Neural cell (in vitro differentiated cells): ENCODE results near the gene TMEM252. TPM values are rescaled to one million over a fixed set of nuclear protein-coding genes. Genes with fewer than 3 reads are reported as not detected.
A peak's percentile ranks its signal among the peaks of the same experiment; 100 is the strongest.

Experiments used
- H2AFZ ChIP-seq: fragments of 200-600, 300-800 bp; sonication (generic), shearing (Covaris generic); 2 replicates; pipeline ENCODE4 v1.6.0; 2014; ENCODE audit warnings: low read depth, mild to moderate bottlenecking, antibody characterized with exemption, low read length, moderate library complexity
- H3F3A ChIP-seq: fragments of 200-600 bp; shearing (Covaris generic); 2 replicates; pipeline ENCODE4 v1.6.1; 2016; ENCODE audit warnings: mild to moderate bottlenecking, moderate library complexity, mixed read lengths, antibody characterized with exemption, low read length; ENCODE audit not compliant: insufficient read depth, poor library complexity, severe bottlenecking
- H3K27ac ChIP-seq: fragments of 200-600, 300-800 bp; sonication (generic), shearing (Covaris generic); 2 replicates; pipeline ENCODE4 v1.5.1; 2014; ENCODE audit warnings: mild to moderate bottlenecking, low read length, moderate library complexity
- H3K27me3 ChIP-seq: fragments of 300-800, 200-600 bp; sonication (generic), shearing (Covaris generic); 2 replicates; pipeline ENCODE4 v1.6.0; 2014; ENCODE audit warnings: mild to moderate bottlenecking, low read depth, low read length, moderate library complexity; ENCODE audit not compliant: insufficient read depth
- H3K36me3 ChIP-seq: fragments of 300-800, 200-600 bp; sonication (generic), shearing (Covaris generic); 2 replicates; pipeline ENCODE4 v1.5.1; 2014; ENCODE audit warnings: mild to moderate bottlenecking, antibody characterized with exemption, low read length, moderate library complexity; ENCODE audit not compliant: insufficient read depth
- H3K4me2 ChIP-seq: fragments of 300-800, 200-600 bp; sonication (generic), shearing (Covaris generic); 2 replicates; pipeline ENCODE4 v1.6.0; 2014; ENCODE audit warnings: mild to moderate bottlenecking, low read length
- H3K4me3 ChIP-seq: fragments of 300-800, 200-600 bp; sonication (generic), shearing (Covaris generic); 2 replicates; pipeline ENCODE4 v1.5.1; 2014; ENCODE audit warnings: mild to moderate bottlenecking, low read length, moderate library complexity
- H3K79me2 ChIP-seq: fragments of 200-600 bp; shearing (Covaris generic); replicated peaks from 2 replicates; pipeline ENCODE4 v1.6.0; 2014; ENCODE audit warnings: mild to moderate bottlenecking, low read length, moderate library complexity; ENCODE audit not compliant: insufficient read depth
- H3K9ac ChIP-seq: fragments of 300-800, 200-600 bp; sonication (generic), shearing (Covaris generic); 2 replicates; pipeline ENCODE4 v1.6.1; 2016; ENCODE audit warnings: mild to moderate bottlenecking, low read length, mixed read lengths
- H3K9me2 ChIP-seq: fragments of 200-600 bp; shearing (Covaris generic); 2 replicates; pipeline ENCODE4 v1.6.1; 2016; ENCODE audit warnings: mild to moderate bottlenecking, low read length, mixed read lengths; ENCODE audit not compliant: insufficient read depth
- H3K9me3 ChIP-seq: fragments of 200-600, 300-800 bp; sonication (generic), shearing (Covaris generic); 2 replicates; pipeline ENCODE4 v1.6.1; 2016; ENCODE audit warnings: mild to moderate bottlenecking, mixed run types, low read length, moderate library complexity, mixed read lengths
- H4K20me1 ChIP-seq: fragments of 200-600 bp; shearing (Covaris generic); 2 replicates; pipeline ENCODE4 v1.6.1; 2016; ENCODE audit warnings: mild to moderate bottlenecking, mixed run types; ENCODE audit not compliant: insufficient read depth
- CTCF ChIP-seq: fragments of 450-650 bp; IDR thresholded peaks from 2 replicates; pipeline ENCODE4 v1.5.1; 2014; ENCODE audit warnings: antibody characterized with exemption, mild to moderate bottlenecking, moderate library complexity; ENCODE audit not compliant: poor library complexity, severe bottlenecking
- EP300 ChIP-seq: fragments of 450-650 bp; conservative IDR thresholded peaks from 2 replicates; pipeline ENCODE4 v1.6.1; 2014; ENCODE audit warnings: antibody characterized with exemption, mild to moderate bottlenecking, moderate library complexity; ENCODE audit not compliant: poor library complexity, severe bottlenecking
- EZH2 ChIP-seq: fragments of 200-600, 300-800 bp; shearing (Covaris generic), sonication (generic); IDR thresholded peaks from 2 replicates; pipeline ENCODE4 v1.6.1; 2014; ENCODE audit warnings: antibody characterized with exemption, low read length, borderline replicate concordance, mild to moderate bottlenecking; ENCODE audit not compliant: insufficient read depth, poor library complexity, severe bottlenecking
- MXI1 ChIP-seq: fragments of 450-650 bp; conservative IDR thresholded peaks from 2 replicates; pipeline ENCODE4 v1.6.1; 2014; ENCODE audit warnings: antibody characterized with exemption, mild to moderate bottlenecking; ENCODE audit not compliant: poor library complexity, severe bottlenecking
- POLR2AphosphoS5 ChIP-seq: IDR thresholded peaks from 2 replicates; pipeline ENCODE4 v1.6.1; 2012
- RAD21 ChIP-seq: fragments of 450-650 bp; conservative IDR thresholded peaks from 2 replicates; pipeline ENCODE4 v1.6.1; 2014; ENCODE audit warnings: antibody characterized with exemption, mild to moderate bottlenecking, moderate library complexity
- SMC3 ChIP-seq: fragments of 450-650 bp; conservative IDR thresholded peaks from 2 replicates; pipeline ENCODE4 v1.6.1; 2014; ENCODE audit warnings: antibody characterized with exemption, mild to moderate bottlenecking, moderate library complexity; ENCODE audit not compliant: poor library complexity
- TAF1 ChIP-seq: IDR thresholded peaks from 2 replicates; pipeline ENCODE4 v1.6.1; 2012; ENCODE audit warnings: low read depth
- polyA plus RNA-seq: library from polyadenylated mRNA; depleted of rRNA; stranded (reverse); fragments of >200 nt; gene quantifications from 2 replicates; pipeline ENCODE4 v1.2.3, GENCODE V29; 2014
- TF ChIP-seq, protein P1 (sequence below): IDR thresholded peaks from 2 replicates; pipeline ENCODE4 v1.6.1; 2012; ENCODE audit warnings: borderline replicate concordance

TMEM252 gene
- polyA plus RNA-seq, 1 donor from 2014 or later: not detected

GRCh38 chr9:68584189-68585033 lies 43.7 kb upstream of the TMEM252 start:
- TF ChIP-seq TAF1 (no peak), CTCF (peak; percentile 99), EP300 (no peak), POLR2AphosphoS5 (no peak), SMC3 (peak; percentile 98), EZH2 (no peak), MXI1 (no peak), RAD21 (peak; percentile 95)
- TF ChIP-seq, protein P1, sequence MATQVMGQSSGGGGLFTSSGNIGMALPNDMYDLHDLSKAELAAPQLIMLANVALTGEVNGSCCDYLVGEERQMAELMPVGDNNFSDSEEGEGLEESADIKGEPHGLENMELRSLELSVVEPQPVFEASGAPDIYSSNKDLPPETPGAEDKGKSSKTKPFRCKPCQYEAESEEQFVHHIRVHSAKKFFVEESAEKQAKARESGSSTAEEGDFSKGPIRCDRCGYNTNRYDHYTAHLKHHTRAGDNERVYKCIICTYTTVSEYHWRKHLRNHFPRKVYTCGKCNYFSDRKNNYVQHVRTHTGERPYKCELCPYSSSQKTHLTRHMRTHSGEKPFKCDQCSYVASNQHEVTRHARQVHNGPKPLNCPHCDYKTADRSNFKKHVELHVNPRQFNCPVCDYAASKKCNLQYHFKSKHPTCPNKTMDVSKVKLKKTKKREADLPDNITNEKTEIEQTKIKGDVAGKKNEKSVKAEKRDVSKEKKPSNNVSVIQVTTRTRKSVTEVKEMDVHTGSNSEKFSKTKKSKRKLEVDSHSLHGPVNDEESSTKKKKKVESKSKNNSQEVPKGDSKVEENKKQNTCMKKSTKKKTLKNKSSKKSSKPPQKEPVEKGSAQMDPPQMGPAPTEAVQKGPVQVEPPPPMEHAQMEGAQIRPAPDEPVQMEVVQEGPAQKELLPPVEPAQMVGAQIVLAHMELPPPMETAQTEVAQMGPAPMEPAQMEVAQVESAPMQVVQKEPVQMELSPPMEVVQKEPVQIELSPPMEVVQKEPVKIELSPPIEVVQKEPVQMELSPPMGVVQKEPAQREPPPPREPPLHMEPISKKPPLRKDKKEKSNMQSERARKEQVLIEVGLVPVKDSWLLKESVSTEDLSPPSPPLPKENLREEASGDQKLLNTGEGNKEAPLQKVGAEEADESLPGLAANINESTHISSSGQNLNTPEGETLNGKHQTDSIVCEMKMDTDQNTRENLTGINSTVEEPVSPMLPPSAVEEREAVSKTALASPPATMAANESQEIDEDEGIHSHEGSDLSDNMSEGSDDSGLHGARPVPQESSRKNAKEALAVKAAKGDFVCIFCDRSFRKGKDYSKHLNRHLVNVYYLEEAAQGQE: no peak

GRCh38 chr9:68581696-68582095 lies 41.0 kb upstream of the TMEM252 start:
- Histone ChIP-seq H3K4me3 (no peak overlapping the region), H2AFZ (no peak overlapping the region), H3K27ac (no peak overlapping the region), H3K9me3 (no peaks in the 10 kb centered on the region), H3K79me2 (no peaks in the 10 kb centered on the region), H3K4me2 (no peak overlapping the region), H3K9ac (no peak overlapping the region), H3F3A (no peaks in the 10 kb centered on the region), H4K20me1 (no peaks in the 10 kb centered on the region), H3K9me2 (no peaks in the 10 kb centered on the region), H3K27me3 (no peaks in the 10 kb centered on the region), H3K36me3 (no peaks in the 10 kb centered on the region)
- no peak for TF ChIP-seq CTCF
- TF ChIP-seq TAF1: no peak
- TF ChIP-seq RAD21: no peak
- TF ChIP-seq POLR2AphosphoS5: no peak
- TF ChIP-seq, protein P1: no peak
- no peak for TF ChIP-seq SMC3
- no peak for TF ChIP-seq EZH2
- TF ChIP-seq MXI1: no peak
- no peak for TF ChIP-seq EP300

More at GRCh38 chr9:68584189-68585033, 43.7 kb upstream of the TMEM252 start:
- no peaks in the 10 kb centered on the region for H3K27me3 ChIP-seq
- H3K9me3 ChIP-seq: no peaks in the 10 kb centered on the region
- no peak overlapping the region for H2AFZ ChIP-seq
- no peak overlapping the region for H3K4me2 ChIP-seq
- H3K36me3 ChIP-seq: no peaks in the 10 kb centered on the region
- no peaks in the 10 kb centered on the region for H3K9me2 ChIP-seq
- H3K9ac ChIP-seq: no peak overlapping the region
- no peak overlapping the region for H3K4me3 ChIP-seq
- H3K79me2 ChIP-seq: no peaks in the 10 kb centered on the region
- H4K20me1 ChIP-seq: no peaks in the 10 kb centered on the region
- no peak overlapping the region for H3K27ac ChIP-seq
- no peaks in the 10 kb centered on the region for H3F3A ChIP-seq
